Breast epithelium (tissue), 3 donors: ENCODE data around the gene GRIP1.

Source experiments
- POLR2A ChIP-seq: fragments of 450-650 bp; IDR thresholded peaks from one replicate; pipeline ENCODE4 v1.6.1; 2016; ENCODE audit warnings: antibody characterized with exemption, mild to moderate bottlenecking, moderate library complexity
- POLR2AphosphoS5 ChIP-seq, 3 donors: sonication (generic); formaldehyde crosslinking; IDR thresholded peaks; one replicate each; pipeline ENCODE4 v1.6.1; 2017; ENCODE audit warnings: antibody characterized with exemption in 3 of 3

DNA sequence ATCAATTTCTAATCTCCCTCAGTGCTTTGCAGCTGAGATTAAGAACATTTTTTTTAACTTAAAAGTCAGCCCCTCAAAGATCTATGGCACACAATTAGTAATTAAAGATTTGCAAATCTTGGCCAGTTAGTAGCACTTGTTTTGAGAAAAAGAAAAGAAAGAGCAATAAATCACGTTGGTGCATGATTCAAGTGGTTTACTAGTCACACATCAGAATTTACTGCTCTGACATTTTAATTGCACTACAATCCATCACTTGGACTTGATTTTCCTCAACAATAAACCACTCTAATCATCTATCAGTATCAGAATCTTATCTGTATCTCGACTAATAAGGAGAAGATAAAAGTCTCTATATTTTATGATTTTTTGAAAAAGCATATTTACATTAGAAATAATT lies 222.3 kb downstream of the GRIP1 start:
- no peak for TF ChIP-seq POLR2A
- TF ChIP-seq POLR2AphosphoS5 (IDR thresholded peaks at IDR 0.05), result no peak
